NCI-H2171 (cell line): Measurements from ENCODE around the gene GAGE12F.
"Not testable (repeated sequence)": the region's sequence is repeated elsewhere in the genome, so short reads cannot be mapped to it uniquely, and the experiment has no call there.

ENCODE experiments used
- DNase-seq: peaks from one replicate; lab custom pipeline; 2025; lab: John Stamatoyannopoulos, UW

Gene GAGE12F, protein sequence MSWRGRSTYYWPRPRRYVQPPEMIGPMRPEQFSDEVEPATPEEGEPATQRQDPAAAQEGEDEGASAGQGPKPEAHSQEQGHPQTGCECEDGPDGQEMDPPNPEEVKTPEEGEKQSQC

DNA sequence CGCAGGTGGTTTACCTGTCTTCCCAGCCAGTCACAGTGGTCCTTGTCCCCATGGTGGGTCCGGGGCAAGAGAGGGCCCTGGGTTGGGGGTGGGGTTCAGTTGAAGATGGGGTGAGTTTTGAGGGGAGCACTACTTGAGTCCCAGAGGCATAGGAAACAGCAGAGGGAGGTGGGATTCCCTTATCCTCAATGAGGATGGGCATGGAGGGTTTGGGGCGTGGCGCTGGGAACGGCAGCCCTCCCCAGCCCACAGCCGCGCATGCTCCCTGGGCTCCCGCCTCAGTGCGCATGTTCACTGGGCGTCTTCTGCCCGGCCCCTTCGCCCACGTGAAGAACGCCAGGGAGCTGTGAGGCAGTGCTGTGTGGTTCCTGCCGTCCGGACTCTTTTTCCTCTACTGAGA lies at the start of gene GAGE12F:
Gene GAGE12F, plus strand, starts transcription at position 301 of the 400 bp plus-strand sequence. CDS start 1,155 bp downstream, outside the sequence.
- DNase-seq, result not testable (repeated sequence)

DNA sequence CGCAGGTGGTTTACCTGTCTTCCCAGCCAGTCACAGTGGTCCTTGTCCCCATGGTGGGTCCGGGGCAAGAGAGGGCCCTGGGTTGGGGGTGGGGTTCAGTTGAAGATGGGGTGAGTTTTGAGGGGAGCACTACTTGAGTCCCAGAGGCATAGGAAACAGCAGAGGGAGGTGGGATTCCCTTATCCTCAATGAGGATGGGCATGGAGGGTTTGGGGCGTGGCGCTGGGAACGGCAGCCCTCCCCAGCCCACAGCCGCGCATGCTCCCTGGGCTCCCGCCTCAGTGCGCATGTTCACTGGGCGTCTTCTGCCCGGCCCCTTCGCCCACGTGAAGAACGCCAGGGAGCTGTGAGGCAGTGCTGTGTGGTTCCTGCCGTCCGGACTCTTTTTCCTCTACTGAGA lies 28.8 kb upstream of the GAGE12F start, which contains the start of gene GAGE12C:
Gene GAGE12C, plus strand, starts transcription at position 301 of the 400 bp plus-strand sequence. CDS start 1,155 bp downstream, outside the sequence.
- DNase-seq, result not testable (repeated sequence)

GRCh38 chrX:49541433-49541832 lies 19.2 kb upstream of the GAGE12F start, which contains the start of gene GAGE12D:
TSS of gene GAGE12D (plus strand) at chrX:49541733. CDS start at chrX:49542888, 1,155 bp downstream.
- not testable (repeated sequence) for DNase-seq

DNA sequence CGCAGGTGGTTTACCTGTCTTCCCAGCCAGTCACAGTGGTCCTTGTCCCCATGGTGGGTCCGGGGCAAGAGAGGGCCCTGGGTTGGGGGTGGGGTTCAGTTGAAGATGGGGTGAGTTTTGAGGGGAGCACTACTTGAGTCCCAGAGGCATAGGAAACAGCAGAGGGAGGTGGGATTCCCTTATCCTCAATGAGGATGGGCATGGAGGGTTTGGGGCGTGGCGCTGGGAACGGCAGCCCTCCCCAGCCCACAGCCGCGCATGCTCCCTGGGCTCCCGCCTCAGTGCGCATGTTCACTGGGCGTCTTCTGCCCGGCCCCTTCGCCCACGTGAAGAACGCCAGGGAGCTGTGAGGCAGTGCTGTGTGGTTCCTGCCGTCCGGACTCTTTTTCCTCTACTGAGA lies 9.7 kb upstream of the GAGE12F start, which contains the start of gene GAGE12E:
Gene GAGE12E, plus strand, starts transcription at position 301 of the 400 bp plus-strand sequence. CDS start 1,155 bp downstream, outside the sequence.
- not testable (repeated sequence) for DNase-seq

DNA sequence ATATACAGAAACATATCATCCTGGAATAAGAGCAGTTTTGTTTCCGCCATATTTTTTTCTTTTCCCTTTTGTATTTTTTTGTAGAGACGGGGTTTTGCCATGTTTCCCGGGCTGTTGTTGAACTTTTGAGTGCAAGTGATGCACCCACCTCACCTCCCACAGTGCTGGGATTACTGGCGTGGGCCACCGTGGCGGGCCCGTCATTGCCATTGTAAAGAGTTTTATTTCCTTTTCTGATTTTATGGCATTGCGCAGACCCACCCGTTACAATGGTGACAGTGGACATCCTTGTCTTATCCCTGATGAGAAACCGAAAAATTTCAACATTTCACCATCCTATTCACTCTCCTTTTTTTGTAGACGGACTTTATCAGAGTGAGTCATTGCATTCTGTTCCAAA lies 8.1 kb downstream of the GAGE12F start:
- not testable (repeated sequence) for DNase-seq

GRCh38 chrX:49569152-49569551 lies 8.5 kb downstream of the GAGE12F start:
- not testable (repeated sequence) for DNase-seq

GRCh38 chrX:49570100-49570499 lies 9.5 kb downstream of the GAGE12F start, which contains the start of gene GAGE12G:
TSS of gene GAGE12G (plus strand) at chrX:49570400. CDS start at chrX:49571555, 1,155 bp downstream.
- DNase-seq, result not testable (repeated sequence)

- DNase-seq, result not testable (repeated sequence)
Measured at GRCh38 chrX:49579649-49580048, 19.0 kb downstream of the GAGE12F start, which contains the start of gene GAGE12H. TSS of gene GAGE12H (plus strand) at chrX:49579949. CDS start at chrX:49581104, 1,155 bp downstream.

- not testable (repeated sequence) for DNase-seq
Measured at GRCh38 chrX:49589196-49589595, 28.6 kb downstream of the GAGE12F start, which contains the start of gene GAGE2A. TSS of gene GAGE2A (plus strand) at chrX:49589496. CDS start at chrX:49590651, 1,155 bp downstream.

DNA sequence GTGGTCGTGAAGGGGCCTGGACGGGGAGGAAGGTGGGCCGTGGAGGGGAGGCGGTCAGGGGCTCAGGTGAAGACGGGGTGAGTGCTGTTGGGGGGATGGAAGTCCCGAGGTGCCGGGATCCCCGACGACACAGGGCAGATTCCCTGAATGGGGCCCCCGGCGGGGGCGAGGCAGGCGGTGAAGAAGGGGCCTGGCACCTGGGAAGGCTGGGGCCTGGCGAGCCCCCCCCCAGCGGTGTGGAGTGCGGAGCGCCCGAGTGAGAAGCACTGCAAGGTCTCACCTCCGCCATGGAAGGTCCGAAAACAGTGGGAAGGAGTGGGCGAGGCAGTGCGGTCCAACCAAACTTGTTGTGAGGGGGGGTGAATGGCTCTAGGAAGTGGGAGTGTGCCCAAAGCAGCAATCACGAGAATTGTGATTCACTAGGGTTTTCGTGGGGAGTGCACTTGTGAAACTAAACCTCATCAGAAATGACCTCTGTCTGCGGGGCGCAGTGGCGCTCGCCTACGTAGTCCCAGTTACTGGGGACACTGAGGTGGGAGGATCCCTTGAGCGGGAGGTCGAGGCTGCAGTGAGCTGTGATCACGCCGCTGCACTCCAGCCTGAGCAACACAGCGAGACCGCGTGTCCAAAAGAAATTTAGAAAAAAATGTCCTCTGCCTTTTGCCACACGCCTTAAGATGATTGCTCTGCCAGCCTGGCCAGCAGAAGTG lies 29.3 kb downstream of the GAGE12F start:
- DNase-seq, result not testable (repeated sequence)

DNA sequence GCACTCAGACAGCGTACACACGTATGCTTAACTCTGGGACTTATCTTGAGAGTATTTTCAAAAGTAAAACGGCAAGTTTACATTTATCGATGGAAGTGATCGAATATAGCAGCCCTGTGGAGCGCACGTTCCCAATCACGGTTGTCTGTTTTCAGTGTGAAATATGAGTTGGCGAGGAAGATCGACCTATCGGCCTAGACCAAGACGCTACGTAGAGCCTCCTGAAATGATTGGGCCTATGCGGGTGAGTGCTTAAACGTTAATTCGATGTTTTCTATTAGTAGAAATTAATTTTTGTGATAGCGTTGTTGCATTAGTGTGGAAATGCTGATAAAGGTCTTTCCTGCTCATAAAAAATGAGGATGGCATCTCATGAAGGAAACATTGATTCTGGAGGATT lies 29.8 kb downstream of the GAGE12F start:
- not testable (repeated sequence) for DNase-seq

GRCh38 chrX:49598720-49599119 lies 38.1 kb downstream of the GAGE12F start, which contains the start of gene GAGE1:
TSS of gene GAGE1 (plus strand) at chrX:49599020. CDS start at chrX:49600175, 1,155 bp downstream.
- DNase-seq, result not testable (repeated sequence)

DNA sequence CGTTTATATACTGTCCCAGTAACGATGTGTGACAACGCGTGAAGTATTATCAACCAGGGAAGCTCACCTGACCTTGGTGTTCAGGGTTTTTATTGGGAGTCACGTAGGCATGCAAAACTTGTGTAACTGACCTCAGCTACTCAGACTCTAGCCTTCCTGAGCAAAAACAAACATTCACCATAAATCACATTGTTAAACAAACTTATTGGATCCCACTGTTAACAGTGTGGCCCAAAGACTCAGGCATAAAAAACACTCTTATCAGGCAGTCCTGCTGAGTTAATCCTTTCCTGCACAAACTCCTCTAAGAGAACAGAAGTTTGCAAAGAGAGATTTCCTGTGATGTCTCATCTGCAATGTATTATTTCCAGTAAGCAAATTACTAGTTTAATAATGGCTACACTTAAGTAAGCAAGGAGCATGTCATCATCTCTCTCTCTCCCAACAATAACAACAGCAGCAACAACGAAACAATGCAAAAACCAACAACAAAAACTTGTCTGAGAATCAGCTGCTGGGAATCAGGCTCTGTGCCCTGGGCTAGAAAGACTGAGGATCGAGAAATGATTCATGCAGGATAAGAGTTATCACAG lies 50.2 kb downstream of the GAGE12F start:
- no peak for DNase-seq
